Smooth muscle cell (in vitro differentiated cells): Measurements from ENCODE around the gene AMFR. TPM values are rescaled to one million over a fixed set of nuclear protein-coding genes. Genes with fewer than 3 reads are reported as not detected.

Experiments
- DNase-seq: peaks from one replicate; lab custom pipeline; 2025; ENCODE audit not compliant: unreplicated experiment; lab: John Stamatoyannopoulos, UW
- H2AFZ ChIP-seq: fragments of 200-600 bp; sonication (generic); 2 replicates; pipeline ENCODE4 v1.6.0; 2016; ENCODE audit warnings: antibody characterized with exemption, low read depth, mild to moderate bottlenecking
- H3F3A ChIP-seq: fragments of 200-600 bp; sonication (generic); 2 replicates; pipeline ENCODE4 v1.6.0; 2017; ENCODE audit warnings: antibody characterized with exemption, low read depth
- H3K27ac ChIP-seq: fragments of 200-600 bp; sonication (generic); 2 replicates; pipeline ENCODE4 v1.5.1; 2016; ENCODE audit warnings: low read depth, mild to moderate bottlenecking
- H3K27me3 ChIP-seq: fragments of 200-600 bp; sonication (generic); 2 replicates; pipeline ENCODE4 v1.6.1; 2016; ENCODE audit warnings: low read depth, mild to moderate bottlenecking
- H3K36me3 ChIP-seq: fragments of 200-600 bp; sonication (generic); 2 replicates; pipeline ENCODE4 v1.5.1; 2016; ENCODE audit warnings: low read depth
- H3K4me1 ChIP-seq: fragments of 200-600 bp; sonication (generic); 2 replicates; pipeline ENCODE4 v1.5.1; 2016; ENCODE audit warnings: low read depth
- H3K4me2 ChIP-seq: fragments of 200-600 bp; sonication (generic); 2 replicates; pipeline ENCODE4 v1.6.0; 2016; ENCODE audit warnings: mild to moderate bottlenecking
- H3K4me3 ChIP-seq: fragments of 200-600 bp; sonication (generic); 2 replicates; pipeline ENCODE4 v1.5.1; 2016; ENCODE audit warnings: mild to moderate bottlenecking
- H3K79me2 ChIP-seq: fragments of 200-600 bp; sonication (generic); 2 replicates; pipeline ENCODE4 v1.6.0; 2016; ENCODE audit warnings: low read depth, mild to moderate bottlenecking
- H3K9ac ChIP-seq: fragments of 200-600 bp; sonication (generic); 2 replicates; pipeline ENCODE4 v1.6.0; 2016; ENCODE audit warnings: low read depth
- H3K9me3 ChIP-seq: fragments of 200-600 bp; sonication (generic); replicated peaks from 2 replicates; pipeline ENCODE4 v1.5.1; 2016; ENCODE audit warnings: low read depth
- H4K20me1 ChIP-seq: fragments of 200-600 bp; sonication (generic); 2 replicates; pipeline ENCODE4 v1.6.0; 2016; ENCODE audit warnings: low read depth
- CTCF ChIP-seq: fragments of 200-600 bp; sonication (generic); IDR thresholded peaks from 2 replicates; pipeline ENCODE4 v1.5.1; 2017; ENCODE audit warnings: borderline replicate concordance, mild to moderate bottlenecking, antibody characterized with exemption; ENCODE audit not compliant: insufficient read depth, poor library complexity, severe bottlenecking
- WGBS: methylation state at CpG from one replicate; pipeline ENCODE4 v1.1.7; 2016; ENCODE audit warnings: low lambda C conversion rate; 5-methylcytosine and 5-hydroxymethylcytosine counted together
- polyA plus RNA-seq: library from polyadenylated mRNA; unstranded; fragments of >200 nt; fragmentation: Nextera tagmentation; extraction: Ambion mirVana; gene quantifications from 2 replicates; pipeline ENCODE4 v1.2.1, GENCODE V29; 2016
- total RNA-seq: library from RNA; depleted of rRNA; stranded (reverse); fragments of >200 nt; gene quantifications from 2 replicates; pipeline ENCODE4 v1.2.3, GENCODE V29; 2014

The AMFR gene
- total and polyA plus RNA-seq, 2 experiments from 2014 or later: 45.2 to 76.6 TPM

- Histone ChIP-seq H2AFZ (no peak overlapping the region), H4K20me1 (peaks cover 19% of the 10 kb centered on the region), H3K4me1 (peaks cover 4% of the 10 kb centered on the region), H3K36me3 (peaks cover 45% of the 10 kb centered on the region), H3K9ac (no peak overlapping the region), H3K9me3 (no peaks in the 10 kb centered on the region), H3K4me3 (no peak overlapping the region), H3K27me3 (no peaks in the 10 kb centered on the region), H3F3A (peaks cover 3% of the 10 kb centered on the region), H3K27ac (peak overlapping the region; percentile 20), H3K79me2 (no peaks in the 10 kb centered on the region), H3K4me2 (peak overlapping the region; percentile 1)
- TF ChIP-seq CTCF: no peak
- WGBS: 41% methylated on average over 2 of the region's 2 CpGs
- DNase-seq: no peak
These were observed 34.8 kb upstream of the AMFR start for GRCh38 chr16:56460101-56460500.

GRCh38 chr16:56457927-56458470 is 32.7 kb upstream of the AMFR start:
- Histone ChIP-seq H3K4me1 (peaks cover 5% of the 10 kb centered on the region), H4K20me1 (peaks cover 25% of the 10 kb centered on the region), H3F3A (peaks cover 3% of the 10 kb centered on the region), H3K27me3 (no peaks in the 10 kb centered on the region), H3K27ac (peak overlapping the region; percentile 26), H3K4me3 (no peak overlapping the region), H3K36me3 (peaks cover 42% of the 10 kb centered on the region), H3K79me2 (peaks cover 17% of the 10 kb centered on the region), H3K4me2 (no peak overlapping the region), H3K9me3 (no peaks in the 10 kb centered on the region), H3K9ac (no peak overlapping the region), H2AFZ (no peak overlapping the region)
- no peak for TF ChIP-seq CTCF
- 97% methylated on average over 6 of the region's 6 CpGs for WGBS
- DNase-seq: no peak

GRCh38 chr16:56451753-56452689 is 26.7 kb upstream of the AMFR start:
- peaks cover 47% of the 10 kb centered on the region for H4K20me1 ChIP-seq

More at GRCh38 chr16:56451753-56452689, 26.7 kb upstream of the AMFR start:
- H3F3A ChIP-seq: peaks cover 10% of the 10 kb centered on the region
- H3K79me2 ChIP-seq: peaks cover 65% of the 10 kb centered on the region
- peaks cover 29% of the 10 kb centered on the region for H3K4me1 ChIP-seq
- no peak for TF ChIP-seq CTCF
- no peak for DNase-seq
- 8% methylated on average over 31 of the region's 31 CpGs for WGBS
- no peaks in the 10 kb centered on the region for H3K9me3 ChIP-seq
- peak overlapping the region; percentile 92 for H3K4me3 ChIP-seq
- peak overlapping the region; percentile 87 for H3K4me2 ChIP-seq
- H3K27ac ChIP-seq: peak overlapping the region; percentile 82
- H3K27me3 ChIP-seq: no peaks in the 10 kb centered on the region
- H3K9ac ChIP-seq: peak overlapping the region; percentile 66
- peaks cover 22% of the 10 kb centered on the region for H3K36me3 ChIP-seq
- H2AFZ ChIP-seq: peak overlapping the region; percentile 88
